Endometrial microvascular endothelial cells (primary cell): ENCODE data around the gene S100A4. TPM values are rescaled to one million over a fixed set of nuclear protein-coding genes. Genes with fewer than 3 reads are reported as not detected.

Experiments used
- total RNA-seq: library from RNA; depleted of rRNA; stranded (reverse); fragments of >200 nt; gene quantifications from one replicate; pipeline ENCODE4 v1.2.3, GENCODE V29; 2015; ENCODE audit errors: inconsistent ontology term

Gene S100A4
- total RNA-seq, 1 donor from 2014 or later: 9.4 TPM

Other genes starting within 250 kb of the S100A4 start
- gene PGLYRP3, start 232.9 kb downstream of the S100A4 start, total RNA-seq: not detected
- not detected for gene PGLYRP4, start 197.0 kb downstream of the S100A4 start, total RNA-seq
- not detected for gene S100A9, start 188.0 kb downstream of the S100A4 start, total RNA-seq
- gene S100A12, start 170.2 kb downstream of the S100A4 start, total RNA-seq: not detected
- gene S100A8, start 154.7 kb downstream of the S100A4 start, total RNA-seq: not detected
- gene S100A7A, start 129.3 kb downstream of the S100A4 start, total RNA-seq: not detected
- gene S100A7, start 85.2 kb downstream of the S100A4 start, total RNA-seq: not detected
- gene S100A6, start 9.8 kb downstream of the S100A4 start, total RNA-seq: 690 TPM
- gene S100A5, start 4.9 kb downstream of the S100A4 start, total RNA-seq: not detected
- 3.7 TPM for gene S100A3, start 3.5 kb upstream of the S100A4 start, total RNA-seq
- gene S100A2, start 20.0 kb upstream of the S100A4 start, total RNA-seq: 3.5 TPM
- 892 TPM for gene S100A16, start 67.3 kb upstream of the S100A4 start, total RNA-seq
- gene S100A14, start 70.5 kb upstream of the S100A4 start, total RNA-seq: not detected
- 75.1 TPM for gene S100A13, start 81.7 kb upstream of the S100A4 start, total RNA-seq
- not detected for gene S100A1, start 82.6 kb upstream of the S100A4 start, total RNA-seq
- 28.2 TPM for gene CHTOP, start 88.3 kb upstream of the S100A4 start, total RNA-seq
- gene SNAPIN, start 112.9 kb upstream of the S100A4 start, total RNA-seq: 68.6 TPM
- 320 TPM for gene ILF2, start 125.2 kb upstream of the S100A4 start, total RNA-seq
- 2.6 TPM for gene NPR1, start 132.9 kb upstream of the S100A4 start, total RNA-seq
- 21.0 TPM for gene INTS3, start 182.2 kb upstream of the S100A4 start, total RNA-seq
- gene SLC27A3, start 229.6 kb upstream of the S100A4 start, total RNA-seq: 18.0 TPM